Right ventricle myocardium superior (tissue), 1 donor: ENCODE results near the gene ARMC5. TPM values are rescaled to one million over a fixed set of nuclear protein-coding genes. Genes with fewer than 3 reads are reported as not detected.
"Not testable (repeated sequence)": the region's sequence is repeated elsewhere in the genome, so short reads cannot be mapped to it uniquely, and the experiment has no call there.

ENCODE experiments used
- ATAC-seq: fragments of 200-7000 bp; cut with Tn5 transposase; one replicate; pipeline ENCODE4 v1.9.1; 2020; ENCODE audit warnings: mild to moderate bottlenecking; ENCODE audit not compliant: poor library complexity
- DNase-seq: peaks from one replicate; pipeline ENCODE4 v3.0.0-alpha.2; 2020
- intact Hi-C: fragments of 100-400 bp; cut with DNase I; formaldehyde crosslinking; loops from one replicate; pipeline ENCODE4 v1.11.2; 2022
- total RNA-seq: library from RNA; stranded (reverse); fragmentation: NEBNext Ultra II Directional; extraction: Animal tissue kit (Norgen Biotek cat#: 25700); gene quantifications from one replicate; pipeline ENCODE4 v1.2.1, GENCODE V29; 2021
- donor health status: DM: no; HTN: yes; CAD: no; lungs with severe emphysema.

The ARMC5 gene
- total RNA-seq, 1 donor from 2014 or later, result 5.8 TPM

DNA sequence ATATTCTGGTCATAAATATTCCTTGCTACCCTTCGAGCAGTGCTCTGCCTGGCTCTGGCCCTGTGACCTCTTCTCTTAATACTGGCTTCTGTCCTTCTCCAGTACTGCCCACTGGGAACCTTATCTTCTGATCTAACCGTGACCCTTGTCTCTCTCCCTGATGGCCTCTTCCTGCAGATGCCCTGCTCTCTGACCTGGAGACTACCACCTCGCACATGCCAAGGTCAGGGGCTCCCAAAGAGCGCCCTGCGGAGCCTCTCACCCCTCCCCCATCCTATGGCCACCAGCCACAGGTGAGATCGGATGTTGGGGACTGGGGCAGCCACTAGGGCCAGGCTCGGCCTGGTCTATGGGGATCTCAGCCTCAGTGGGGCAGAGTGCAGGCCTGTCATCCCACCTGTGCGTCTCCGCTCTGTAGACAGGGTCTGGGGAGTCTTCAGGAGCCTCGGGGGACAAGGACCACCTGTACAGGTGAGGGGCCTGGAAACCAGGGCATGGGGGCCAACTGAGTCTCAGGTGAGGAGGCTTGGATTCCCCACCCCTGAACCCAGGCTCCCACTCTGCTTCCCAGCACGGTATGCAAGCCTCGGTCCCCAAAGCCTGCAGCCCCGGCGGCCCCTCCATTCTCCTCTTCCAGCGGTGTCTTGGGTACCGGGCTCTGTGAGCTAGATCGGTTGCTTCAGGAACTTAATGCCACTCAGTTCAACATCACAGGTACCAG is 14.1 kb downstream of the ARMC5 start:
- DNase-seq (no peak), ATAC-seq (no peak)
- intact Hi-C loops, result no loop called here

DNA sequence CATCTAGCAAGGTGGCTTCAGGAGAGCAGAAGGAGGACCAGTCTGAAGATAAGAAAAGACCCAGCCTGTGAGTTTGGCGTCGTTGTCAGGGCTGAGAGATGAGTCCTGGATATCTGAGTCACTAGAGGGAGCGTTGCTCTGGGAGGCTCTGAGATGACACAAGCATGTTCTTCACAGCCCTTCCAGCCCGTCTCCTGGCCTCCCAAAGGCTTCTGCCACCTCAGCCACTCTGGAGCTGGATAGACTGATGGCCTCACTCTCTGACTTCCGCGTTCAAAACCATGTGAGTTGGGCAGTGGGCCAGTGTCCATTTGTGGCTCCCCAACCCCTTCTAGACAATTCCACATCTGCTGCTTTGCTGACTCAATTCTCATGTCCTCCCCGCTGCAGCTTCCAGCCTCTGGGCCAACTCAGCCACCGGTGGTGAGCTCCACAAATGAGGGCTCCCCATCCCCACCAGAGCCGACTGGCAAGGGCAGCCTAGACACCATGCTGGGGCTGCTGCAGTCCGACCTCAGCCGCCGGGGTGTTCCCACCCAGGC is 14.9 kb downstream of the ARMC5 start:
- intact Hi-C loops, result no loop called here
- DNase-seq (no peak), ATAC-seq (no peak)

DNA sequence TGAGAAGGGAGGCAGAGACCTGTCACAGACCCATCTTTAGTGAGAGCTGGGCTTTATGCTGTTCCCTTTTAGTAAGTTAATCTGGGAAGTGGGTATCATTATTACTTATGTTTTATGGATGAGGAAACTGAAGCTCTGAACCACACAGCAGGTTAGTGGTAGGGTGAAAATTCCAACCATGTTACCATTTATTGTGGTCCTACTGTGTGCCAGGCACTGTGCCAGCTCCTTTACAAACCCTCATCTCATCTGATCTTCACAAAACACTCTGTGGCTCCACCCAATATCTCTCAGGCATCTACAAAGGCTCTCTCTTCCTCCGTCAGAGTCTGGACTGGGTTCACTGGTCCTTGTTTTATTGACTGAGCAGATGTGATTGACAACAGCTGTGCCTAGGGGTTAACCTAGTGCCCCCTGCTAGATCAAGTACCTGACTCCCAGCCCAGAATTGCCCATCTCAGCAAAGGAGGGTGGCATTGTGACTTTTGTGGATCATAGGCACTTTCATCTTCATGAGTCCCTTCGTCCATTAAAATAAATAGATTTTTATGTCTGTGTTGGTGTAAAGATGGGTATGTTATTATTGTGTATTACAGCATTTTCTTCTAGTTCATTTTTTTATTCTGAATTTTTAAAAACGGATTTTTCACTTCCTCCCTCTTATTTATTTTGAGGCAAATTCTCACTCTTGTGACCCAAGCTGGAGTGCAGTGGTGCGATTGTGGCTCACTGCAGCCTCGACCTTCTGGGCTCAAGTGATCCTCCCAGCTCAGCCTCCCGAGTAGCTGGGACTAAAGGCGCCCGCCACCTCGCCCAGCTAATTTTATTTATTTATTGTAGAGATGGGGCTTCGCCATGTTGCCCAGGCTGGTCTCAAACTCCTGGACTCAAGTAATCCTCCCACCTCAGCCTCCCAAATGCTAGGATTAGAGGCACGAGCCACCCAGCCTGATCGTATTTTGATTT is 15.8 kb downstream of the ARMC5 start:
- DNase-seq, result no peak
- no peak for ATAC-seq
- intact Hi-C loops, result no loop called here

DNA sequence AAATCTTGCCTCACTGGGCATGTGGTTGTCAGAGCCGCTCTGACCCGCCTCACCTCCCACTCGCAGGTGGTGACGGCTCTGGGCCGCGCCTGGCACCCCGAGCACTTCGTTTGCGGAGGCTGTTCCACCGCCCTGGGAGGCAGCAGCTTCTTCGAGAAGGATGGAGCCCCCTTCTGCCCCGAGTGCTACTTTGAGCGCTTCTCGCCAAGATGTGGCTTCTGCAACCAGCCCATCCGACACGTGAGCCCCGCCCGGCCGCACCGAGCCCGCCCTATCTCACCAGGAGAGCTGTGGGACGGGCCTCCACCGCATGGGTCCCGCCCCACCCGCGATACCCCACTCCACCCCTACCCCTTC is 16.6 kb downstream of the ARMC5 start:
- ATAC-seq, result no peak
- no peak for DNase-seq
- intact Hi-C loops, result no loop called here

DNA sequence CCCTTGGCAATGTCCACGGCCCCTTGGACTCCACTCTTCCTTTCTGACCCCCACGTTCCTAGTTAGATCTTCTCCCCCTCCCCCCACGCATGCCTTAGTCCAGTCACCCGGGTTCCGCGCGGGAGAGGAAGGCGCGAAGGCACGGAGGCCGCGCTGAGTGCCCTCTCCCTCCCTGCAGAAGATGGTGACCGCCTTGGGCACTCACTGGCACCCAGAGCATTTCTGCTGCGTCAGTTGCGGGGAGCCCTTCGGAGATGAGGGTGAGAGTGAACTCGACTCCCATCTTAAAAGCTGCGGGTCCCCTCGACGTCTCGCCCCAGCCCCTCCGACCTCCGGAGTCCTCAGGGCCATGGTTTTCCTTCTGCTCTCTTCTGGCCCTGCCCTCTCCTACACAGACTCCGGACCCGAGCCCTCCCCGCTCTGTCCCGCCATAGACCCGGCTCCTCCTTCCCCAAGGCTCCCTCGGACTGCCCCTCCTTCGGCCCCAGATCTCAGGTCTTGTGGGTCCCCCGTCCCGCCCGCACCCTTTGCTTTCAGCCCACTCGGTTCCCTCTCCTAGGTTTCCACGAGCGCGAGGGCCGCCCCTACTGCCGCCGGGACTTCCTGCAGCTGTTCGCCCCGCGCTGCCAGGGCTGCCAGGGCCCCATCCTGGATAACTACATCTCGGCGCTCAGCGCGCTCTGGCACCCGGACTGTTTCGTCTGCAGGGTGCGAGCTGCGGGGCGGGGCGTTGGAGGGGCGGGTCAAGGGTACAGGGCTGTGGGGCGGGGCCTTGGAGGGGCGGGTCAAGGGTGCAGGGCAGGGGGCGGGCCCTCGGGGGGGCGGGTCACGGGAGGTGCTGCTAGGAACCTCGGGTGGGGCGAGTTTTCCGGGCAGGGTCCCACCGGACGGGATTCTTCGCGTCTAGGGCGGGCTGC is 17.3 kb downstream of the ARMC5 start:
- ATAC-seq (peak; percentile 34), DNase-seq (peak; percentile 86)
- intact Hi-C loops, result no loop called here

DNA sequence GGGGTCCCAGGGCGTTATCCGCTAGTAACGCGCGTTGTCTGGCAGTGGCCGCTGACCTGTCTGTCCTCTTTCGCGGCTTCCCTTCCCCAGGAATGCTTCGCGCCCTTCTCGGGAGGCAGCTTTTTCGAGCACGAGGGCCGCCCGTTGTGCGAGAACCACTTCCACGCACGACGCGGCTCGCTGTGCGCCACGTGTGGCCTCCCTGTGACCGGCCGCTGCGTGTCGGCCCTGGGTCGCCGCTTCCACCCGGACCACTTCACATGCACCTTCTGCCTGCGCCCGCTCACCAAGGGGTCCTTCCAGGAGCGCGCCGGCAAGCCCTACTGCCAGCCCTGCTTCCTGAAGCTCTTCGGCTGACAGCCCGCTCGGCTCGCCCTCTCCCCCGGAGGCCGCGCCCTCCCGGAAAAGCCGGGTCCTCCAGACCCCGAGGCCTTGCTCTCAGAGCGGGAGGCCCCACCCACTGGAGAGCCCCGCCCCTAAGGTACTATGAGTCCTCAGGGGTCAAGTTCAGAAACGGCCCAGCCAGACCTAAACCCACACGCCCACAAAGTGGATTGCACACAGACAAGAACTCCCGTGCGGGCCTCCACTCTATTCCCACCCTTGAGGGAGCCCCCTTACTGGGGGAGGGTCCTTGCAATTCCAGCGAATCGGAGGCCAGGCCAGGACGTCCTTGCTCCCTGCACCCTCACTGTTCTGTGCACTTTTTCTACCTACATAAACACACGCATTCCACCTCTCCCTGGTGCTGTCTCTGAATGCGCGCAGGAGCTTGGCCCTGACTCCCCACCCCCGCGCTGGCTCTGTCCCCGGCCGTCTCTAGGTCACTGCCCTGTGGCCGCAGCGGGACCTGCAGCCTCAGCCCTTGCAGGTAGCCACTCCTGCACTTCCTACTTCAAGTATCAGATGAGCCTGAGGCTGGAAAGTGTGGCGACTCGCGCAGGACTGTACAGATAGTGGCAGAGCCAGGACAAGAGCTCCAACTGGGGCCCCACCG is 18.2 kb downstream of the ARMC5 start:
- ATAC-seq (peak; percentile 7), DNase-seq (no peak)
- intact Hi-C loops, result no loop called here

DNA sequence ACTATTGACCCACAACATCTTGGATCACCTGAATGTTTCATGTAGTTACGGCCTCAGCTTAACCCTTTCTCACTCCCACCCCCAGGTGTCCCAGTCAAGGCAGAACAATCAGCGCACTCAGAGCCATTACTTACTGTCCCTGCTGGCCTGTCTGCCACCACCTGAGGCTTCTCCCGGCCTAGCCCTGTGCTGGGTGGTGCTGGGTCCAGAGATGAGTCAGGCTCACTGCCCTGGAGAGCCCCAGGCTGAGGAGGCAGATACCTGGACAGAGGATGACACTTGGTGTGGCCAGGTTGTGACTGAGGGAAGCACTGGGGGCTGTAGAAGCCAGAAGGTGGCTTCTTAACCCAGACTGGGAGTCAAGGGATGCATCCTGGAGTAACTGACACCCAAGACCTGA is 19.7 kb downstream of the ARMC5 start:
- DNase-seq (no peak), ATAC-seq (no peak)
- intact Hi-C loops, result no loop called here

DNA sequence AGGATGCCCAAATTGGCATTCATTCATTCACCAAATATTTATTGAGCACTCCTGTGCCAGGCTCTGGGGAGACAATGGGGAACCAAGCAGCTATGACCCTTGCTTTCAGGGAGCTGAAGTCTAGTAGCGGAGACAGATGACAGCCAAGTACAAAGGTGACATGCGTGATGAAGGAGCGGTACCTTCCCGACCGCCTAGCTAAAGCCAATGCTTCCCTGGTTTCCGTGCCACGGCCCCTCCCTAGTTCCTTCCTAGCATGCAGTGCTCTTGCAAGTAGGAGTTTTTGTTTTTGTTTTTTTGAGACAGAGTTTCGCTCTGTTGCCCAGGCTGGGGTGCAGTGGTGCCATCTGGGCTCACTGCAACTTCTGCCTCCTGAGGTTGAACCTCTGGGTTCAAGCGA is 20.4 kb downstream of the ARMC5 start:
- ATAC-seq (no peak), DNase-seq (no peak)
- intact Hi-C loops, result no loop called here

DNA sequence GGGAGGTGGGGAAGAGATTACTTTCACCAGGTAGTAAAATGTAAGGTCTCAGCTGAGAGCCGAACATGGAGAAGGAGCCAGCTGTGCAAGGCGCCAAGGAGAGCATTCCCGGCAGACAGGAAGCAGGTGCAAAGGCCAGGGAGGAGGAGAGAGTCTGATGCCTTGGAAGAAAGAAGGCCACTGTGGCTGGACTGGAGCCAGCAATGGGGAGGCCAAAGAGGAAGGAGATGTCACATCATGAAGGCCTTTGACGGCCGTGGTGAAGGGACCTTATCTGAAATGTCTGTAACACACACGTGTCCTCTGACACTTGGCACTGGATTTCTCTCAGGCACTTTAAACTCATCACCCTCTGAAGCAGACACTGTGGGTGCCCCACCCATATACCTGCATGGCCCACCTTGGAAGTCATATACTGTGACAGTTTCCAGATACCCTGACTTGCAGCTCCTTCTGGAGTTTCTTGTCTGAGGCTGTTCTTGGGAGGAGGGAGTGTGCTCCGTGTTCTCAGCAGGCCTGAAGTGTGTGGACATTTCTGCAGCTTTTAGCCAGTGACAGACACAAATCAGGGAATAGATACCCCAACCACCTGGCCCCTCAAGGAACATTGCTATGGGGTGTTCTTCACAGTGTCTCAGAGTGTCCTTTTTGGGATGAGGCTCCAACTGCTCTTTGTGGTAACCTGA is 21.7 kb downstream of the ARMC5 start:
- DNase-seq, result peak; percentile 68
- intact Hi-C loops, result no loop called here
- no peak for ATAC-seq

DNA sequence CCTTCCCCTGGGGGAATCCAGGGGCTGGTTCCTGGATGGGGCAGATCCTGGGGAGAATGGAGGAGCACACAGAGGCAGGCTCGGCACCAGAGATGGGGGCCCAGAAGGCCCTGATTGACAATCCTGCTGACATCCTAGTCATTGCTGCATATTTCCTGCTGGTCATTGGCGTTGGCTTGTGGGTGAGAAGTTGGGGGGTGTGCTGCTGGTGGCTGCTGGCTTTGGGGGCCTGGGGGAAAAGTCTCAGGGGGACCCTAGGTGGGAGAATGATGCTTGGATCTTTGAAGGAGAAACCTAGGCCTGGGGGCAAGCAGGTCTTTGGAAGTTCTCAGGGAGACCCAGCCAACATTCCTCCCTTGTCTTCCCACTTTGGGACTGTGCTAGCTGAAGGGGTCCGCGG is 23.8 kb downstream of the ARMC5 start, which contains the start of gene SLC5A2:
TSS of gene SLC5A2 (plus strand) at position 43 of the 400 bp plus-strand sequence. CDS start at position 57, 14 bp downstream.
- DNase-seq (no peak), ATAC-seq (no peak)
- intact Hi-C loops, result no loop called here

DNA sequence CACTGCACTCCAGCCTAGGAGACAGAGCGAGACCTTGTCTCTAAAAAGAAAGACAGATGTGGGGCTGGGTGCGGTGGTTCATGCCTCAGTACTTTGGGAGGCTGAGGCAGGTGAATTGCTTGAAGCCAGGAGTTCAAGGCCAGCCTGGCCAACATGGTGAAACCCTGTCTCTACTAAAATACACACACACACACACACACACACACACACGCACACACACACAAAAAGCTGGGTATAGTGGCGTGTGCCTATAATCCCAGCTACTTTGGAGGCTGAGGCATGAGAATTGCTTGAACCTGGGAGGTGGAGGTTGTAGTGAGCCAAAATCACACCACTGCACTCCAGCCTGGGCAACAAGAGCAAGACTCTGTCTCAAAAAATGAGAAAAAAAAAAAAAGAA is 24.7 kb downstream of the ARMC5 start:
- DNase-seq, result not testable (repeated sequence)

DNA sequence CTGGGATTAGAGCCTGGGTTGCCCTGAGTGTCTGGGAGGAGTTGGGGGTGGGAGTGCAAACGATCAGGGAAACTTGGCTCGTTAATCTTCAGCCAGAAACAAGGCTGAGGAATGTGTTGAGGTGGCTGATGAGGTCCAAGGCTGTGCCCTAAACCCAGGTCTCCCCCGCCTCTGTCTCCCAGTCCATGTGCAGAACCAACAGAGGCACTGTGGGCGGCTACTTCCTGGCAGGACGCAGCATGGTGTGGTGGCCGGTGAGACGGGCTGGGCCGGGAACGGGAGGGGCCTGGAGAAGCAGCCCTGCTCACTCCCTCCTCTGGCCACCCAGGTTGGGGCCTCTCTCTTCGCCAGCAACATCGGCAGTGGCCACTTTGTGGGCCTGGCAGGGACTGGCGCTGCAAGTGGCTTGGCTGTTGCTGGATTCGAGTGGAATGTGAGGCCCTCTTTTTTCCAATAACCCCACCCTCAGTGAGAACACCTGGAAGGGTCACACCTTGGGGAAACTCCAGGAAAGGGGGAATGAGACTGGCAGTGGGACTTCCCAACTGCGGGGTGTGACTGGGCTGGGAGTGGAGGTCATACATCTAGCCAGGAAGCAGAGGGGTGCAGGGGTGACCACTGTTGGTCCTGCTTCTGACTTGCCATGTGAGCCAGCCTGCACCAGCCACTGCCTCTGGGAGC is 25.3 kb downstream of the ARMC5 start:
- no peak for DNase-seq
- intact Hi-C loops, result no loop called here
- no peak for ATAC-seq

More for the DNA sequence above, 24.7 kb downstream of the ARMC5 start:
- ATAC-seq, intact Hi-C loops: not testable (repeated sequence)

DNA sequence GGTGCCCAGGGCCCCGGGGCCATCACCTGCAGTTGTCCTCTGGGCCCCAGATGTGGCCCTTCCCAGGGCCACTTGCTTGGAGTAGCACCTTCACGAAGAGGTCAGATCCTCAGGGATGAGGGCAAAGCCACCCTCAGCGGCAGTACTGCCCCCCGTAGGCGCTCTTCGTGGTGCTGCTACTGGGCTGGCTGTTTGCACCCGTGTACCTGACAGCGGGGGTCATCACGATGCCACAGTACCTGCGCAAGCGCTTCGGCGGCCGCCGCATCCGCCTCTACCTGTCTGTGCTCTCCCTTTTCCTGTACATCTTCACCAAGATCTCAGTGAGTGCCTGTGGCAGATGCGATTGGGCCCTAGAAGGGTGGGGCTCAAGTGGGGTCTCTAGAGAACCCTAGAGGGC is 26.3 kb downstream of the ARMC5 start:
- intact Hi-C loops, result no loop called here
- no peak for DNase-seq
- ATAC-seq, result no peak

DNA sequence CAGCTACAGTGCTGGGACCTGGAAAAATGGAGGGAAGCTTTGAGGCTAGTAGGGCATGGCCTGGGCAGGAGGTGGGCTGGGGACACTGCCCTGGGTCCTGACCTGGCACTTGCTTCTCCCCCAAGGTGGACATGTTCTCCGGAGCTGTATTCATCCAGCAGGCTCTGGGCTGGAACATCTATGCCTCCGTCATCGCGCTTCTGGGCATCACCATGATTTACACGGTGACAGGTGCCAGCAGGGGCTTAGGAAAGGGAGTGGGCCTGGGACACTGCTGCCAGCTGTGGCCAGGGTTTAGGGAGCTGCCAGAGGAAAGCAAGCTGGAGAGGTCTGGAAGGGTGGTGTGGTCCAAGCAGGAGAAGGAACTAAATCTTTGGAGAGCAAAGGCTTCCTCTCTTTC is 26.7 kb downstream of the ARMC5 start:
- intact Hi-C loops, result no loop called here
- ATAC-seq (no peak), DNase-seq (no peak)

DNA sequence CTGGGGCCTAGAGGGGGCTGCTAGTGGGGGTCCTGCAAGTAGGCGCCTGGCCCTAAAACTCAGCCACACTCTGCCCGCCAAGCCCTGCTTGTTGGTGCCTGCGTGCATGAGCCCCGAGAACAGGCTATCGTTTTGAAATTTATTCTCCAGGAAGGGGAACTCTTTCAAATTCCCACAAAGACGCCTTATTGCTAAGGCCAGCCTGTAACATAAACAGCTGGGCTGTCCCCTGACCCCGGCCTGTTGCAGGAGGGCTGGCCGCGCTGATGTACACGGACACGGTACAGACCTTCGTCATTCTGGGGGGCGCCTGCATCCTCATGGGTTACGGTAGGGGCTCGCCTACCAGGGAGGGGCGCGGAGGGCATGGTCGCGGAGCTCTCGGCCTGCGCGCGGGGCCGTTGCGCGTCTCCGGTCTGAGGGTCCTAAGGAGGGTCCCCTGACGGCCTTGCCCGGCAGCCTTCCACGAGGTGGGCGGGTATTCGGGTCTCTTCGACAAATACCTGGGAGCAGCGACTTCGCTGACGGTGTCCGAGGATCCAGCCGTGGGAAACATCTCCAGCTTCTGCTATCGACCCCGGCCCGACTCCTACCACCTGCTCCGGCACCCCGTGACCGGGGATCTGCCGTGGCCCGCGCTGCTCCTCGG is 27.9 kb downstream of the ARMC5 start:
- ATAC-seq (peak; percentile 2), DNase-seq (no peak)
- intact Hi-C loops, result no loop called here
